Measurements from ENCODE around the gene CLIP3. TPM values are rescaled to one million over a fixed set of nuclear protein-coding genes. Genes with fewer than 3 reads are reported as not detected.

The CLIP3 gene
- total RNA-seq, 1 donor from 2014 or later, result 1.3 TPM

DNA sequence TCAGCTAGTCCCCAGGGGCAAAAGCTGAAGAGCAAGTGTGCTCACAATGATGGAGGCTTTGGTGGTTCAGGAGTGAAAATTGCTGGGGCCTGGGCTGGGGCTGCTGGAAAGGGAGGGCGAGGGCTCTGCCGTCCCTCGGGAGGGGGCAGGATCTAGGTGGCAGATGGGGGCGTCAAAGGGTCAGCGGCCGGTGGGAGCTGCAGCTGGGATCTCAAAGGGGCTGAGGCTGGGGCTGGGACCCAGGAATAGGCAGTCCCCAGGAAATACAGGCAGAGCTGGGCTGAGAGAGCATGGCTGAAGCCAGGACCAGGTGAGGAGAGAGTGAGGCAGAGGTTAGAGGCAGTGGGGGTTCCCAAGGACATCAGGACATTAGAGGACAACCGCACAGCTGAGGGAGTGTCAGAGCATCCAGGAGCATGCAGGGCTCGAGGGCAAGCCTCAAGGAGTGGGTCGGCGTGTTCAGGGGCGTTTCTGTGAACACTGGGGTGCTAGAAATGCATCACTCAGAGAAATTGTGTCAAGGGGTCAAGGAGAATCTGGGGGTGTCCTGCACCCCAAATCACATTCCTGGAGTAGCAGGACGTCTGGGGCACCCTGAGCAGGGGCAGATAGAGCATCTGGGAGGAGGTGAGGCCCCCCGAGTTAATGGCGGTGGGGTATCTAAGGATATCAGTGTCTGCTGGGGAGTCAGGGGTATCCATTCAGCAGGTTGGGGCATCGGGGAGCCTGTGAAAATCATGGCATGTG, 22.9 kb downstream of the CLIP3 start:
- ATAC-seq (no peak), DNase-seq (ENCODE audit: low spot score) (no peak)

DNA sequence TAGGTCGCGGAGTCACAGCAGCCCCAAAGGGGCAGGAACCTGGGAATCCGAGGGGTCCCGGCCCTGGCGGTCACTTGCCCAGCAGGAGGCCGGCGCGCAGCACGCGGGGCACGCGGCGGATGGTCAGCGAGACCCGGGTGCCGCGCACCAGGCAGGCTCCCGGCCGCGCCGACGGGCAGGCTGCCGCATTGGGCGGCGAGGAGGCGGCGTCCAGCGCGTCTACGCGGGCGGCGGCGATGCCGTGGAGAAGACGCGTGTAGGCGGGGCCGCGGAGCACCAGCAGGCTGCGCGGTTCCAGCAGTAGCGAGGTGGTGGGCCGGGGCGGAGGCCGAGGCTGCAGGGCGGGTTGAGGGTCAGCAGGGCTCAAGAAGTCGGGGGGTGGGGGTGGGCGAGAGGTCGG, 23.5 kb downstream of the CLIP3 start:
- peak; percentile 76 for DNase-seq (ENCODE audit: low spot score)
- ATAC-seq, result peak; percentile 67

DNA sequence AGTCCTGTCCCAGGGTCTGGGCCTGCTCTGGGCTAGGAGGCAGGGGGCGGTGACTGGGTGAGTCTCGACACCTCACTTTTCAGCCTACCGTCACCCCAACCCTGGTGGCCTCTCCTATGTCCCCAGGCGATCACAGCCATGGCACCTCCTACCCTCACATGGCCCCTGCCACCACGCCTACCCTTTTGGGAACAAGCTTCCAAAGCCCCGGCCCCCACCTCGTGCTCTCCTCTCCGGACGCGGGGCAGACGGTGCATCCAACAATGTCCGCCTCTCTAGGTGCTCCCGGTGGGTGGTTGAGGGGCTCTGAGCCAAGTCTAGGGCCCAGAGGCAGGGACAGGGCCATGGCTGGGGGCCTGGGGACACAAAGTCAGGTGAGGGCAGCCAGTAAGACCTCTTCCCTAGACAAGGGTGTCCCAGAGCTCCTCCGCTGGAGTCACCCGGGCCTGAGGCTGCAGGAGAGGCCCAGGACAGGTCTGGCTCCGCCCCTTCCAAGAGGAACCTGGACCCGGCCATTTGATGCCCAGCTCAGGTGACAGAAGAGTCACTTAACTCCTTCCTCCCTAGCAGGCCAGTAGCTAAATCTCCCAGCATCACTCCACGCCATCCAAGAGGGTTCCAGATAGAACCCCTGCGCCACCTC, 24.2 kb downstream of the CLIP3 start, which contains the start of gene SYNE4:
SYNE4 (minus strand) TSS at position 478 of the 643 bp plus-strand sequence; CDS start at position 346, 132 bp downstream.
- ATAC-seq (peak; percentile 88), DNase-seq (ENCODE audit: low spot score) (peak; percentile 88)

DNA sequence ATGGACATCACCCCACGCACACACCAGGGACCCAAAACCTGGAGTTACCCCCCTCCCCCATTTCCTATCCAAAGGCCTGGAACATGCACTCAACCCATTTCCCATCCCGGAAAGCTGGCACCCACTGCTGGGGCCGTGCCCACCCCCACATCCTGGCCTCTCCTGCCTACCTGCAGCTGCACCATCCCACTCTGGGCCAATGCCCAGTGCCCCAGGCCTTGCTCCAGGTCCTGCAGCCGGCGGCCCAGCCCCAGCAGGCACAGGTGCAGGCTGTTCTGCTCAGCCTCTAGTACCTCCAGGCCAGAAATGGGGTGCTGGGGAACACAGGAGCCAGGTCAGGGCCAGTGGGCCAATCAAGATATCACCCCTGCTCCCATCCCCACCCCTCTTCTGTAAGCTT, 25.7 kb downstream of the CLIP3 start:
- ATAC-seq, result peak; percentile 20

DNA sequence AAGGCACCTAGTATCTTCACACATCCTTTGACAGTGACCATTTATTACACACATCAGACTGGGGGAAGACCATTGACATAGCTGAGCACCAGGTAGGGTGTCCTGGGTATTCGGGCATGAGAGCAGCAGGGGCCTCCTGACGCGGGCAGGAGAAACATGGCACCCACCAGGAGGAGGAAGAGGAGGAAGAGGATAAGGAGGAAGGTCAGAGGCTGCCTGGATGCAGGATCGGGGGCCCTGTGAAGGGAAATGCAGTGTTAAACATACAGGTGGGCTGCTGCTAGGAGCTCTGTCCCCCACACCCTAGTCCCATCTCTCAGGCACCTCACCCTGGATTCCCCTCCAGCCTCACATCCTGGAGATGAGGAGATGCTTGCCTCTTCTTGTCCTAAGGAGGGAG, 29.4 kb downstream of the CLIP3 start:
- DNase-seq (ENCODE audit: low spot score) (no peak), ATAC-seq (no peak)

More for the DNA sequence above, 25.7 kb downstream of the CLIP3 start:
- peak; percentile 61 for DNase-seq (ENCODE audit: low spot score)

DNA sequence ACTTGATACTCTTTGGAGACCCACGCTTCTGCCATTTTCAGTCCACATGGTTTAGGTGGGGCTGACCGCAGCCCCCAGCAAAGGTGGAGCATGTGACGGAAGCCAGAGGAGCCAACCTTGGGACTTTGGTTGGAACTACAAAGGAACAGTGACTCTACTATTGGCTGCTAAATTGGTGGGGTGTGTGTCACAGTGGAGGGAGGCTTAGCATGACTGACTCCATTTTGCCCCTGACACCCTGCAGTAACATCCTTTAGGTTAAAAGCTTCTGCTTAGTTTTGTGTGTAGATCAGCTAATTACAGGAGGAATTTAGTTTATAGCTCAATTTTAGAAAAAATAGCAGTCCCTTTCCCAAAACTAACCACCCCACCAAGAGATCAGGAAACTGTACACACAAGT, 31.1 kb downstream of the CLIP3 start:
- ATAC-seq (no peak), DNase-seq (ENCODE audit: low spot score) (no peak)

DNA sequence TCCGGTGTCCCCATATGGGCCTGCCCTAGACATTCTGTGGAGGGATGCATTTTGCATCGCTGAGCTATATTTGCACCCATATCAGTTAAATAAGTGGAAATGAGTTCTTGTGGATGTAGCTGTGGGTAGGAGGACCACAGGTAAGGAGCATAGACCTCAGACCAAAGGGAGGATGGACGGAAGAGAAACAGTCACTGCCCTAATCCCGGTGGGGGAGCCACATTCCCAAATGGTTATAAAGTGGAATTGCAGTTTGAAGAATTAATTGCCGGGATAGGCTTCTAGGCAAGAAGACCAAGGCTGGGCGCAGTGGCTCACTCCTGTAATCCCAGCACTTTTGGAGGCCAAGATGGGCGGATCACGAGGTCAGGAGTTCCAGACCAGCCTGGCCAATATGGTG, 35.9 kb downstream of the CLIP3 start:
- DNase-seq (ENCODE audit: low spot score) (no peak), ATAC-seq (no peak)

DNA sequence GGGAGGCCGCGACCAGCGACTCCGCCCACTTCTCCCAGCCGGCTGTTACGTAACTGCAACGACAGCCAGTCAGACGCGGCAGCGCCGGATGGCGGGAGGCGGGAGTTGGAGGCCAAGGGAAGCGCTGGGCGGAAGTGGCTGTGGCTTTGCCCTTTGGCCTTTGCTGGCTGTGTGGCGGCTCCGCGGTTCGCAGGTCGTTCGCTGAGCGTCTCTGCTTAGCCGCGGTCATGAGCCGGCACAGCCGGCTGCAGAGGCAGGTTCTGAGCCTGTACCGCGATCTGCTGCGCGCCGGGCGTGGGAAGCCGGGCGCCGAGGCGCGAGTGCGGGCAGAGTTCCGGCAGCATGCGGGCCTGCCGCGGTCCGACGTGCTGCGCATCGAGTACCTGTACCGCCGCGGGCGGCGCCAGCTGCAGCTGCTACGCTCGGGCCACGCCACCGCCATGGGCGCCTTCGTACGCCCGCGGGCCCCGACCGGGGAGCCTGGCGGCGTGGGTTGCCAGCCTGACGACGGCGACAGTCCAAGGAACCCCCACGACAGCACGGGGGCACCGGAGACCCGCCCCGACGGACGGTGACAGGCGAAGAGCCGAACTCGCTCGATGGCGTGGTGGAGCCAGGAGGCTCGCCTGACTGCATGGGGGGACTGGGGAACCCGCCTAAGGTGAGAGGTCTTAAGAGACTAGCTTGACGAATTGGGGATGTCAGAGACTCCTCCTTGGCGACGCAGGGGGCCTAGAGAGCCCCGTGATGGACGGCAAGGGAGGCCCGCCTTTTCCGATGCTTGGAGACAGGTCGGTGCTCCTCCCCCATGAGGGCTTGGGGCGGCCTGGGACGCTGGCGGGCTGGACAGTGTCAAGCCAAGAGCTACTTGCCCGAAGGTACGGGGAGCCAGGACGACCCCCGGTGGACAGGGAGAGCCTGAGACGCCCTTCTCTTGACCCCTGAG, 37.4 kb downstream of the CLIP3 start, which contains the start of gene SDHAF1:
SDHAF1 (plus strand) TSS at position 141 of the 946 bp plus-strand sequence; CDS start at position 228, 87 bp downstream.
- DNase-seq (ENCODE audit: low spot score), result peak; percentile 98
- ATAC-seq, result peak; percentile 88

DNA sequence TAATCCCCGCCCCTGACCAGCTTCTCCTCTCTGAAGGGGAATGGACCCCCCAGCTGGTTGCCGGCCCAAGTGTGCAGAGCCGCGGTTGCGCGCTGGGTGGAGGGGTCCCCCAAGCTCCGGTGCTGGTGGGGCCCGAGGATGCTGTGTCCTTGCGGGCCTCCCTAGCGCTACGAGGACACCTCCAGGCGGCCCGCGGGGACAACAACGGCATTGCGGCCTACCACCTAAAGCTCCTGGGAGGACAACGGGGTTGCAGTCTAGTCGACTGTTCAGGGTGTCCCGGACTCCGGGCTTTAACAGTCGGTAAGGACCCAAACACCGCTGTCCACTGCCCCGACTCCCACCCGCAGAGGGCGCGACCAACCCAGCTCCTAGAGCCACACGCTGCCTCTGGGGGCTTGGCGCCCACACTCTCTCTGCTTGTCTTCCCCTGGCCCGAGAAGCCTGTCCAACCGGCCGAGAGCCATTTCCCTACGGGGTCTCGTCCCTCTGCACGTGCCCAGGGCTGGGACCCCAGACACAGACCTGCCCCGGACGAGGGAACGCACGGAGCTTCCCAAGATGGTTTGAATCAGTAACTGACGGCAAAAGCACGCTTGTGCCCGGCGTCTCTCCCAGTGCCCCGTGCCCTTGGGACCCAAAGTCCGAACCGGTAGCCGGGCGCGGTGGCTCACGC, 38.6 kb downstream of the CLIP3 start:
- DNase-seq (ENCODE audit: low spot score) (no peak), ATAC-seq (no peak)

DNA sequence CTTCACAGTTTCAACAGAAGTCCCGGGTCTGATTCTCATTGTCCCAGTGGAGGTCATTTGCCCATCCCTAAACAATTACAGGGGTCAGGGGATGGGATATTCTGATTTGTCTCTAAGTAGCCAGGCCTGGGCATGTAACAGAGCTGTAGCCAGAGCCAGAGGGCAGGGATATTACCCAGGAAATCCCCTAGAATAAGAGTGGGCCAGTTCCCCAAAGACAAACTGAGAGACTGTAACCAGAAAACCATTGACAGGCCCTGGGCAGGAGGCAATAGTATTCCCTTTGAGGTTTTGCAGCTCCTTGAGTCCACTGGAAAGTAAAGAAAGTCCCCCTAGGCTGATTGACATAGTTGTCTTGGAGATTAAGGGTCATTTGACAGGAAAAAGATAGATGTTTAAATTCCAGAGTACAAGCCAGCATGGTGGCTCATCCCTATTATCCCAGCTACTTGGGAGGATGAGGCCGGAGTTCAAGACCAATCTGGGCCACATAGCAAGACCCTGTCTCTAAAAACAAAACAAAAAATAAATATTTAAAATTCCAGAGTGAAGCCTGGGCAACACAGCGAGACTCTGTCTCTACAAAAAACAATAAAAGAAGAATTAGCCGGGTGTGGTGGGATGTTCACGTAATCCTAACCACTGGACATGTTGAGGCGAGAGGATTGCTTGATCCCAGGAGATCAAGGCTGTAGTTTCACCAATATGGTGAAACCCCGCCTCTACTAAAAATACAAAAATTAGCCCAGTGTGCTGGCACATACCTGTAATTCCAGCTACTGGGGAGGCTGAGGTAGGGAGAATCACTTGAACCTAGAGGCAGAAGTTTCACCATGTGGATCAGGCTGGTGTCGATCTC, 39.5 kb downstream of the CLIP3 start:
- DNase-seq (ENCODE audit: low spot score) (no peak), ATAC-seq (no peak)

DNA sequence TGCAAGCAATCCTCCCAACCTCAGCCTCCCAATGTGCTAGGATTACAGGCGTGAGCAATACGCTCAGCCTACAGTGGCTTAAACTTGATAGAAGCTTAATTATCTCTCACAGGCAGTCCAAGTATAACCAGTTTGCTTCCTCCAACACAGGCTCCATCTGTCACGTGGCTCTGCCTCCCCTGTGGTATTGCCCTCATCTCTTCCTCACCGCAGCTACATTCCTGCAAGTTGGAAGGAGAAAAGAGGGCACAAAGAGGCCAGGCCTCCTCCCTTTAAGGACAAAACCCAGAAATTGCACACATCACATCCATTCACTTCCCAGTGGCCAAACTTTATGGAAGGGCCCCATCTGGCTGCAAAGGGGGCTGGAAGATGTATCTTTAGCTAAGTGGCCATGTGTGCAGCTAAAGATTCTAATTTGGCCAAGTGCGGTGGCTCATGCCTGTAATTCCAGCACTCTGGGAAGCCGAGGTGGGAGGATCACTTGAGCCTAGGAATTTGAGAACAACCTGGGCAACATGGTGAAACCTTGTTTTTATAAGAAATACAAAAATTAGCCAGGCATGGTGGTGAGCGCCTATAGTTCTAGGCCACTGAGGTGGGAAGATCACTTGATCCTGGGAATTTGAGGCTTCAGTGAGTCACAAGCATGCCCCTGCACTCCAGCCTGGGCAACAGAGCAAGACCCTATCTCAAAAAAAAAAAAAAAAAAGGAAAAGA, 40.8 kb downstream of the CLIP3 start:
- ATAC-seq, result no peak
- DNase-seq (ENCODE audit: low spot score), result no peak

DNA sequence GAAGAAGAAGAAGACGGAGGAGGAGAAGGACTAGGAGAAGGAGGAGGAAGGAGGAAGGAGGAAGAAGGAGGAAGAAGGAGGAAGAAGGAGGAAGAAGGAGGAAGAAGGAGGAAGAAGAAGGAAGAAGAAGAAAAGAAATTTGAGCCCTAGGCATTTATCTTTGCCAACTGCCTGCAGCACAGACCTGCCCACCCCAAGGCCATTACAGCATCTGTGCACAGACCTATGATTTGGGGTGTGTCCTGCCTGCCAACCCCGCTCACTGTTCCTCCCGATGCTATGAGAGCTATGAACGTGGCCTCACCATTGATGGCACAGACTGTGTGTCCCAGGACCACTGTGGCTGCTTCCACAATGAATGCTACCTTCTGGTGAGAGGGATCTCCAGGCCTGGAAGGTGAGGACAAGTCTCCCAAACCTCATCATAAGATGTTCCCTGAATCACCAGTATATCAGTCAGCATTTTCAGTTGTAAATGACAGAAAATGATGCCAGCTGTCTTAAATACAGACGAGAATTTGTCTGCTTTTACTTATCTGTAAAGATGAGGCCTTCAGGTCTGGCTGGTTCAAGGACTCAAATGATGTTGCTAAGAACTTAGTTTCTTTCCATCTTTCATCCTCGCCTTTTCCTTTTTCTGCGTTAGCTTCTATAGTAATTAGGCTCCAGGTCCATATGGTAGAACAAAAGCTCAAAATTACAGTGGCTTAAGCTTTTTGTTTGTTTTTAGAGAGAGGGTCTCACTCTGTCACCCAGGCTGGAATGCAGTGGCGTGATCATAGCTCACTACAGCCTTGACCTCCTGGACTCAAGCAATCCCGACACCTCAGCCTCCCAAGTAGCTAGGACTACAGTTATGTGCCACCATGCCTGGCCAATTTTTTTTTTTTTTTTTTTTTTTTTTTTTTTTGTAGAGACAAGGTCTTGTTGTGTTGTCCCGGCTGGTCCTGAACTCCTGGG, 41.6 kb downstream of the CLIP3 start:
- DNase-seq (ENCODE audit: low spot score), result no peak
- no peak for ATAC-seq

DNA sequence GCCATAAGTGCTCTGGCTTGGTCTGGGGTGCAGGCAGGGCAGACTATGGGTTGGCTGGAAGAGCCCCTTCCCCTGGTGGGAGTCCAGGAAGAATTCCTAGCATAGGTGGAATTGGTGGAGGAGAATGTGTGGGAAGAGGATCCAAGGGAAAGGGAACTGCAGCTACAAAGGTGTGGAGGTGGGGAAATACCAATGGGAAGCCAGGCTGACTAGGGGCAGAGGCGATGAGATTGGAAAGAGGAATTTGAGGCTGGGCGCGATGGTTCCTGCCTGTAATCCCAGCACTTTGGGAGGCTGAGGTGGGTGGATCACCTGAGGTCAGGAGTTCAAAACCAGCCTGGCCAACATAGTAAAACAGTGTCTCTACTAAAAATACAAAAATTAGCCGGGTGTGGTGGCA, 42.5 kb downstream of the CLIP3 start:
- ATAC-seq, result no peak
- no peak for DNase-seq (ENCODE audit: low spot score)

DNA sequence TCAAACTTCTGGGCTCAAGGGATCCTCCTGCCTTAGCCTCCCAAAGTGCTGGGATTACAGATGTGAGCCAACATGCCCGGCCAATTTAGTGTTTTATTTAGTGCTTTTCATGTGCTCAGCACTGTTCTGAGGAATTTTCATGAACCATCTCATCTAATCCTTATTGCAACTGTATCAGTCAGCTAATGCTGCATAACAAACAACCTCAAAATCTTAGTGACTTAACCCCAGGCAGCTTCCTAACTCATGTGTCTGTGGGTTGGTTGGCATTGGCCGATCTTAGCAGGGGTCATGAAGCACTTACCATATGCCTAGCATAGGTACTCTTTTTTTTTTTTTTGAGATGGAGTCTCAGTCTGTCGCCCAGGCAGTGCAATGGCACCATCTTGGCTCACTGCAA, 43.8 kb downstream of the CLIP3 start:
- DNase-seq (ENCODE audit: low spot score), result no peak
- ATAC-seq, result no peak

DNA sequence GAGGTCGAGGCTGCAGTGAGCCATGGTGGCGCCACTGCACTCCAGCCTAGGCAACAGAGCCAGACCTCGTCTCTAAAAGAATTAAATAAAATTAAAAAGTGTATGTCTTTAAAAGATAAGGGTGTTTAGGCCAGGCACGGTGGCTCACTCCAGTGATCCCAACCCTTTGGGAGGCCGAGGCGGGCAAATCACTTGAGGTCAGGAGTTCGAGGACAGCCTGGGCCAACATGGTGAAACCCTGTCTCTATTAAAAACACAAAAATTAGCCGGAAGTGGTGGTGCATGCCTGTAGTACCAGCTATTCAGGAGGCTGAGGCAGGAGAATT, 45.1 kb downstream of the CLIP3 start:
- ATAC-seq, result no peak
- DNase-seq (ENCODE audit: low spot score), result no peak

DNA sequence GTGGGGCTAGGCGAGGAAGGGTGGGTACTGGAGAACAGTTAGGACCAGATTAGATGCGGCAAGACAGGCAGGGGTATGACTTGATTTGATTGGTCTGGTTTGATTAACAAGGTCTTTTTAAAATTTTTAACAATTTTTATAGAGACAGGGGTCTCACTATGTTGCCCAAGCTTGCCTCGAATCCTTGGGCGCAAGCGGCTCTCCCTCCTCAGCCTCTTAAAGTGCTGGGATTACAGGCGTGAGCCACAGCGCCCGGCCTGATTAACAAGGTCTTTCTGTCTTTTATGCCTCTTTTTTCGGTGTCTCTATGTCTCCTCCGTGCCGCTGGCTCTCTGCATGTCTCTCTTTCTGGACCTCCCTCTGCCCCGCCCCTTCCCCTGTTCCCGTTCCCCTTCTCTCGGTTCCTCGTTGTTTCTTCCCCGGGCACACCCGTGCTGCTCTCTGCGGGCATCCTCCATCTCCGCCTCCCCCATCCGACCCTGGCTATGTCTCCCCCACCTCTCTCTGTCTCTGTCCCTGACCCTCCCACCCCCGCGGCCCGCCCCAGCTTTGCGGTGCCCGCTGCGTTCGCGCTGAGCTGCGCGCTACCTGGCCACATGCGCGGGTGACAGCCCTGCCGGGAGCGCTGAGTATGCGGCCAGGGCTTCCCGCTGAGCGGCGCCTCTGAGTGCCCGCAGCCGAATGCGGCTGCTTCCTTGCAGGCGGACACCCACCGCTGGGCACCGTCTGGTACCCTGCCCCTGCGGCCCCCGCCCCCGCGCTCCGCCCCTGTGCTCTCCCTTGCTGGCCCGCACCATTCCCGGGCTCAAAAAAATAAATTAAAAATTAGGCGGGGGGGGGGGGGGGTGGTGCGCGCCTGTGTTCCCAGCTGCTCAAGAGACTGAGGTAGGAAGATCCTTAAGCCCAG, 45.8 kb downstream of the CLIP3 start:
- DNase-seq (ENCODE audit: low spot score) (no peak), ATAC-seq (peak; percentile 48)

DNA sequence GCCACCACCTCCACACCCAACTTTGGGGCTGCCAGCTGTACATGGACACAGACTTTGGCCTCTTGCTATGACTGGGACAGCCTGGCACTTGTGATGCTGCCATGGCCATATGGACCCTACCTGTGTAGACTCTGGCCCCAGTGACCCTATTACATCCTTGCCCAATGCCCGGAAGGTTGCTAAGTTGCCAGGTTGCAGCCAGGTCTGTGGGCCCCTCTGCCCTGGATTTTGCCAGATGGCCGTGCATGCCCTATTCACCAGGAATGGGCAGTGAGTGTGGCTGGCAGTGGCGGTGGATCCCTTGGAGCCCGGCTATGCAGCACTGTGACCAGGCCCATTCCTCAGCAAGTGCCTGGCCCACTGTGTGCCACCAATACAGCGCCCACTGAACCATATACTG, 46.6 kb downstream of the CLIP3 start:
- ATAC-seq (no peak), DNase-seq (ENCODE audit: low spot score) (no peak)

Data from left lobe of liver (tissue), 2 donors.